Heart right ventricle (tissue), 16 donors: ENCODE results near the gene PXYLP1. TPM values are rescaled to one million over a fixed set of nuclear protein-coding genes. Genes with fewer than 3 reads are reported as not detected.
A peak's percentile ranks its signal among the peaks of the same experiment; 100 is the strongest.

Experiments
- ATAC-seq, 8 donors: fragments of 200-7000 bp; cut with Tn5 transposase; one replicate each; pipeline ENCODE4 v1.9.1; 2020; ENCODE audit warnings: mild to moderate bottlenecking in 8 of 8, moderate library complexity in 8 of 8, moderate number of reproducible peaks in 1 of 8
- DNase-seq, 2 donors: peaks; one replicate each; pipeline ENCODE4 v3.0.0-alpha.2; 2020
- H3K27ac ChIP-seq, 10 donors: fragments of 200-600 bp; sonication (generic) in 2 of 10; one replicate each; pipeline versions ENCODE4 v1.5.0 to v1.8.0; 2020 to 2022; ENCODE audit warnings: mild to moderate bottlenecking in 3 of 10
- H3K27me3 ChIP-seq, 7 donors: fragments of 200-600 bp; one replicate each; pipeline ENCODE4 v1.8.0; 2021 to 2022; ENCODE audit warnings: mild to moderate bottlenecking in 2 of 7
- H3K36me3 ChIP-seq, 9 donors: fragments of 200-600 bp; sonication (generic) in 1 of 9; one replicate each; pipeline versions ENCODE4 v1.5.0 to v1.8.0; 2020 to 2022; ENCODE audit warnings: mild to moderate bottlenecking in 2 of 9
- H3K4me1 ChIP-seq, 9 donors: fragments of 200-600 bp; sonication (generic) in 1 of 9; one replicate each; pipeline versions ENCODE4 v1.5.0 to v1.8.0; 2020 to 2022; ENCODE audit warnings: mild to moderate bottlenecking in 4 of 9
- H3K4me3 ChIP-seq, 10 donors: fragments of 200-600 bp; sonication (generic) in 2 of 10; one replicate each; pipeline versions ENCODE4 v1.5.0 to v1.8.0; 2020 to 2022; ENCODE audit warnings: mild to moderate bottlenecking in 7 of 10, moderate library complexity in 2 of 10
- H3K9me3 ChIP-seq, 11 donors: fragments of 200-600 bp in 10 of 11; sonication (generic) in 2 of 11; one replicate each; pipeline versions ENCODE4 v1.5.0 to v1.8.0; 2013 to 2022; ENCODE audit warnings: mild to moderate bottlenecking in 2 of 11, control low read depth in 1 of 11, moderate library complexity in 1 of 11
- CTCF ChIP-seq, 9 donors: fragments of 200-600 bp; sonication (generic) in 2 of 9; IDR thresholded peaks; one replicate each; pipeline versions ENCODE4 v1.5.0 to v1.8.0; 2021 to 2022; ENCODE audit warnings: antibody characterized with exemption in 9 of 9, mild to moderate bottlenecking in 5 of 9, moderate library complexity in 1 of 9
- WGBS, 2 donors: extraction: QIAGEN DNeasy Blood & Tissue Kit; methylation state at CpG; one replicate each; pipeline ENCODE4 v1.1.7; 2013; ENCODE audit warnings: inconsistent platforms in 1 of 2; 5-methylcytosine and 5-hydroxymethylcytosine counted together
- intact Hi-C, 10 donors: fragments of 100-400 bp; cut with DNase I; formaldehyde crosslinking; loops; one replicate each; pipeline versions ENCODE4 v1.11.1 to v1.14.2; 2022
- polyA plus RNA-seq, 2 donors: library from polyadenylated mRNA; stranded (reverse); fragments of 200-250 nt; gene quantifications; one replicate each; pipeline ENCODE4 v1.2.3, GENCODE V29; 2013
- total RNA-seq, 10 donors: library from RNA; stranded (reverse); fragmentation: NEBNext Ultra II Directional in 3 of 10; extraction: Animal tissue kit (Norgen Biotek cat#: 25700) in 3 of 10; gene quantifications; one replicate each; pipeline versions ENCODE4 v1.2.1 to v1.2.4, GENCODE V29; 2021 to 2023
- donor health status: Arrhythmogenic right ventricular cardiomyopathy.
- donor health status: ischemic (EF 13 %, LVEDD 7.1; RV severe dilation, severe dysfunction).
- donor health status: healthy with polysubstance abuse.
- donor health status: DM: no; HTN: yes; CAD: no.
- donor health status: DM: no; HTN: no; CAD: no.
- donor health status: ischemic (EF 25% LVEDD 6.9; RV normal size, moderate dysfunction).
- donor health status: ischemic (EF 25% LVEDD 5.7; RV mildly dilated, moderate dysfunction).
- donor health status: healthy.
- donor health status: DM: yes; HTN: yes; CAD: no.
- donor health status: Ischemic cardiomyopathy.
- donor health status: ischemic (EF 35%, LVEDD 5.7; RV mildly dilated, moderate dysfunction).
- donor health status: nonischemic (EF 11% LVEDD 7.7; RV severe dilation, severe dysfunction).
- donor health status: DM: yes; HTN: yes; CAD: no.
- donor health status: PGD.
- donor health status: ischemic (EF 29% LVEDD 5.4; RV normal size, mild dysfunction).
- donor health status: nonischemic (EF 23%, LVEDD 6.1; RV moderate dilation, normal function).

PXYLP1 gene
- total and polyA plus RNA-seq, 12 donors = 8.7 to 33.5 (median 17.9) TPM

GRCh38 chr3:141231952-141232823, 563 bp downstream of the PXYLP1 start:
- ATAC-seq = peak; percentile 3 to 39 (median 8)
- H3K4me1 ChIP-seq = peaks cover 2 to 39% (median 21%) of the 10 kb centered on the region in 9 donors
- no peak for TF ChIP-seq CTCF (IDR thresholded peaks at IDR 0.05)
- peak overlapping the region; percentile 83 to 97 (median 88) for H3K4me3 ChIP-seq
- H3K27ac ChIP-seq = peak overlapping the region; percentile 30 to 95 (median 92)
- H3K9me3 ChIP-seq = no peaks in the 10 kb centered on the region
- peak in 1 of 2 donors; percentile 40 for DNase-seq
- peaks cover 0 to 12% (median 0%) of the 10 kb centered on the region in 9 donors for H3K36me3 ChIP-seq
- 1 to 2% methylated on average over 60 to 71 of the region's 71 CpGs for WGBS, 2 donors
- no peaks in the 10 kb centered on the region for H3K27me3 ChIP-seq
- intact Hi-C loops = loop anchor here in 8 of 10 donors (1.0 to 10.0 kb wide), 7 partner anchors 45 to 223 kb away; partner anchors contain the start of gene ZBTB38 (in 1 of the 8)

GRCh38 chr3:141233457-141234161, 2.0 kb downstream of the PXYLP1 start:
- WGBS, 2 donors = 80 to 87% methylated on average over 9 of the region's 9 CpGs
- Histone ChIP-seq H3K27me3 (no peaks in the 10 kb centered on the region), H3K4me3 (no peak overlapping the region), H3K27ac (no peak overlapping the region), H3K9me3 (no peaks in the 10 kb centered on the region), H3K4me1 (peaks cover 5 to 51% (median 35%) of the 10 kb centered on the region in 9 donors), H3K36me3 (peaks cover 0 to 12% (median 0%) of the 10 kb centered on the region in 9 donors)
- no peak for TF ChIP-seq CTCF (IDR thresholded peaks at IDR 0.05)
- ATAC-seq (no peak), DNase-seq (no peak)
- intact Hi-C loops = loop anchor here in 6 of 10 donors (5.0 to 10.0 kb wide), 4 partner anchors 44 to 221 kb away; partner anchors contain the start of gene ZBTB38 (in 1 of the 6)

GRCh38 chr3:141234283-141234682, 2.7 kb downstream of the PXYLP1 start:
- ATAC-seq (no peak), DNase-seq (no peak)
- Histone ChIP-seq H3K27ac (peak overlapping the region in 5 of 10 donors; percentile 1 to 53 (median 23)), H3K4me1 (peaks cover 5 to 57% (median 42%) of the 10 kb centered on the region in 9 donors), H3K9me3 (no peaks in the 10 kb centered on the region), H3K4me3 (no peak overlapping the region), H3K27me3 (no peaks in the 10 kb centered on the region), H3K36me3 (peaks cover 0 to 12% (median 0%) of the 10 kb centered on the region in 9 donors)
- intact Hi-C loops = loop anchor here in 6 of 10 donors (5.0 to 10.0 kb wide), 4 partner anchors 43 to 221 kb away; partner anchors contain the start of gene ZBTB38 (in 1 of the 6)
- WGBS, 2 donors = 78 to 84% methylated on average over 3 of the region's 3 CpGs
- TF ChIP-seq CTCF (IDR thresholded peaks at IDR 0.05) = no peak

- H3K4me3 ChIP-seq = no peak overlapping the region
- DNase-seq (no peak), ATAC-seq (no peak)
- H3K27me3 ChIP-seq = no peaks in the 10 kb centered on the region
- 80 to 81% methylated on average over 10 of the region's 10 CpGs for WGBS, 2 donors
- peak in 4 of 9 donors; percentile 7 to 25 (median 12) for TF ChIP-seq CTCF (IDR thresholded peaks at IDR 0.05)
- peak overlapping the region in 2 of 10 donors; percentile 53 to 87 for H3K27ac ChIP-seq
- H3K4me1 ChIP-seq = peaks cover 3 to 67% (median 51%) of the 10 kb centered on the region in 9 donors
- H3K9me3 ChIP-seq = no peaks in the 10 kb centered on the region
- intact Hi-C loops = loop anchor here in 4 of 10 donors (2.0 to 10.0 kb wide), 4 partner anchors 42 to 219 kb away; partner anchors contain the start of gene ZBTB38 (in 1 of the 4)
- peaks cover 0 to 12% (median 0%) of the 10 kb centered on the region in 9 donors for H3K36me3 ChIP-seq
These were observed 4.1 kb downstream of the PXYLP1 start for GRCh38 chr3:141235661-141236171.
